Activated T-helper 17 cell treated with anti-CD3 and anti-CD28 coated beads, Interleukin-2, amount 50 U/mL, for 72 hours (primary cell): ENCODE measurements around the gene BNC2. TPM values are rescaled to one million over a fixed set of nuclear protein-coding genes. Genes with fewer than 3 reads are reported as not detected.

Experiments
- ATAC-seq: fragments of 150-1000 bp; cut with Tn5 transposase; replicated peaks from 2 replicates; pipeline ENCODE4 v1.10.0; 2021; ENCODE audit warnings: mild to moderate bottlenecking, moderate library complexity
- H3K27ac Mint-ChIP-seq: one replicate; pipeline ENCODE4 v1.8.0; 2022; ENCODE audit warnings: mixed read lengths
- H3K27me3 Mint-ChIP-seq: one replicate; pipeline ENCODE4 v1.8.0; 2022; ENCODE audit warnings: mixed read lengths
- H3K36me3 Mint-ChIP-seq: one replicate; pipeline ENCODE4 v1.8.0; 2022; ENCODE audit warnings: low read depth, mild to moderate bottlenecking, mixed read lengths
- H3K4me1 Mint-ChIP-seq: one replicate; pipeline ENCODE4 v1.8.0; 2022; ENCODE audit warnings: mixed read lengths
- H3K4me3 Mint-ChIP-seq: one replicate; pipeline ENCODE4 v1.8.0; 2022; ENCODE audit warnings: mild to moderate bottlenecking, mixed read lengths
- H3K9me3 Mint-ChIP-seq: one replicate; pipeline ENCODE4 v1.8.0; 2022; ENCODE audit warnings: mixed read lengths
- total RNA-seq, 2 donors: library from RNA; stranded (reverse); gene quantifications; one replicate each; pipeline ENCODE4 v1.2.3, GENCODE V29; 2022

The BNC2 gene
- total RNA-seq, 2 donors from 2014 or later, result not detected

DNA sequence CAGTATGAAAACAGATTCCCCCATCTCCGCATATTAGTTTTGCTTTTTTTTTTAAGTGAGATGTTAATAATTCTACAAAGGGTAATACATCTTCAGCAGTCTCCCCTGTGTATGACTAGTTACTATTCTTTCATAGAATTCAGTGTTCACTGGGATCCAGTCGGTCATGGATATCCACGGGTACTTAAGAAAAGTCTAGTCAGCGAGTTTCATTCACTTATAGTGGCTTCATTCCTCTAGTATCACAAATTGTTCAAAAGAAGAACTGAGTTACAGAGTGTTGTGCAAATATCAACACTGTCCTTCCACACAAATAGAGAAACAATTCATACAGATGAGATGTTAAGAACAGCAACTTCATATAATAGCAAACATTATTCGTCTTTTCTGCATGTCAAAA is 35.7 kb downstream of the BNC2 start:
- no peak overlapping the region for H3K27ac Mint-ChIP-seq
- H3K27me3 Mint-ChIP-seq, result peaks cover 3% of the 10 kb centered on the region
- H3K4me3 Mint-ChIP-seq, result no peak overlapping the region
- peaks cover 12% of the 10 kb centered on the region for H3K9me3 Mint-ChIP-seq
- H3K36me3 Mint-ChIP-seq, result no peaks in the 10 kb centered on the region
- no peaks in the 10 kb centered on the region for H3K4me1 Mint-ChIP-seq
- ATAC-seq, result no peak

DNA sequence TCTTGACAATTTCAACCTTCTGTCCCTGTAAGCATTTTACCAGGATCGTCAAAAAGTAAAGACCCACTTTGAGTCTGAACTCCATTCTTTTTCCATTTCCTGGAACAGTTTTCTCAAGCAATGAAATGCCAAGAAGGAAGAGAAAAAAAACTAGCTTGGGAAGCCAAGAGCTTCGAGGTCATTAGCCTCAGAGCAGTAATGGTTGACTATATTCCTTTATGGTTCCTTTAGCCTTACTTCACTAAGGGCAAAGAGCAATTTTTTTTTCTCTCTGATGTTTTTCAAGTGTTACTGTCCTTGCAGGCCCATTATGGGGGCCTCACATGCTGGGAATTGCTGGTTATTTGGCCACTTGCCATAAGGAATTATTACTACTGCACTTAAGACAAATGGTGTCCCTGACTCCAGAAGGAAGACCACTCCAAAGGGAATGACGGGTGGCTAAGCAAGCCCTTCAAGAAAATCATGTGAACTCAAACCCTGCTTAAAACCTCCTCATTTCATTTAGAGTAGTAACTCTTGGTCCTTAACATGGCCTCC is 37.1 kb downstream of the BNC2 start:
- Mint-ChIP-seq H3K4me3 (no peak overlapping the region), H3K27ac (no peak overlapping the region), H3K9me3 (peaks cover 12% of the 10 kb centered on the region), H3K27me3 (peaks cover 7% of the 10 kb centered on the region), H3K36me3 (no peaks in the 10 kb centered on the region), H3K4me1 (no peaks in the 10 kb centered on the region)
- no peak for ATAC-seq

DNA sequence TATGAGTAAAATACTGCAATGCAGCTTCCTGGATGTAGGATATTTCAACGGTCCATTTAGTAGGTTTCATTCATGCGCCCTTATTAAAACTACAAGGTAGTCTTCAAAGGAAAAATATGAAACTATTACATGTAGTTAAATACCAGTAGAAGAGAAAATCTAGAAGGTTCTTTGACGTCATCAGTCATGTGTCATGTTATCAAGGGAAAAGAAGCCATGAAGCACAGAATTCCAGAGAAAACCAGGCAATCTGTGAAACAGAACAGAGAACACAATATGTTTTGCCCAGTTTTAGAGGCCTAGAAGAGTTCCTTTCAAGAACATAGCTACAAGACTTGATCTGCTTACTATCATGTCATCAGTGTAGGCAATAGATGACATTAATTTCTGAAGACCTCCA is 38.4 kb downstream of the BNC2 start:
- Mint-ChIP-seq H3K4me1 (no peaks in the 10 kb centered on the region), H3K4me3 (no peak overlapping the region), H3K27me3 (peaks cover 7% of the 10 kb centered on the region), H3K27ac (no peak overlapping the region), H3K36me3 (no peaks in the 10 kb centered on the region), H3K9me3 (peaks cover 12% of the 10 kb centered on the region)
- no peak for ATAC-seq

DNA sequence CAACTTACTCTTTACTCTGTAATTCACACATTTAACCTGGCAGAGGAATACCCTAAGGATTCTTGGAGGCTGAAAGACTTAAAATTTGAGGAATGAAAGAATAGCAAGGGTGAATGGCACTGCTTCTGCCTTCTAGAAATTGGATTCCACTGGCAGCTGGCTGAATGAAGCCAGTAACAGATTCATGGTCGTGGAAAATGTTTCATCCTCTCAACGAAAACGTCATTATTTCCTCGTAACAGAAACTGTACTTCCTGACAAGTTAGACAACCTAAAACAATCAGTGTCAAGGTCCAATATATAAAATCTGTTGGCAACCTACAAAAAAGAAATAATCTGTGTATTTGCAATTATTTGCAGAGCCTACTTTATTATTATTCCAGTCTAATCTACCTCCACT is 39.7 kb downstream of the BNC2 start:
- Mint-ChIP-seq H3K4me1 (no peaks in the 10 kb centered on the region), H3K27ac (no peak overlapping the region), H3K27me3 (peaks cover 7% of the 10 kb centered on the region), H3K4me3 (no peak overlapping the region), H3K36me3 (no peaks in the 10 kb centered on the region), H3K9me3 (peaks cover 12% of the 10 kb centered on the region)
- no peak for ATAC-seq

DNA sequence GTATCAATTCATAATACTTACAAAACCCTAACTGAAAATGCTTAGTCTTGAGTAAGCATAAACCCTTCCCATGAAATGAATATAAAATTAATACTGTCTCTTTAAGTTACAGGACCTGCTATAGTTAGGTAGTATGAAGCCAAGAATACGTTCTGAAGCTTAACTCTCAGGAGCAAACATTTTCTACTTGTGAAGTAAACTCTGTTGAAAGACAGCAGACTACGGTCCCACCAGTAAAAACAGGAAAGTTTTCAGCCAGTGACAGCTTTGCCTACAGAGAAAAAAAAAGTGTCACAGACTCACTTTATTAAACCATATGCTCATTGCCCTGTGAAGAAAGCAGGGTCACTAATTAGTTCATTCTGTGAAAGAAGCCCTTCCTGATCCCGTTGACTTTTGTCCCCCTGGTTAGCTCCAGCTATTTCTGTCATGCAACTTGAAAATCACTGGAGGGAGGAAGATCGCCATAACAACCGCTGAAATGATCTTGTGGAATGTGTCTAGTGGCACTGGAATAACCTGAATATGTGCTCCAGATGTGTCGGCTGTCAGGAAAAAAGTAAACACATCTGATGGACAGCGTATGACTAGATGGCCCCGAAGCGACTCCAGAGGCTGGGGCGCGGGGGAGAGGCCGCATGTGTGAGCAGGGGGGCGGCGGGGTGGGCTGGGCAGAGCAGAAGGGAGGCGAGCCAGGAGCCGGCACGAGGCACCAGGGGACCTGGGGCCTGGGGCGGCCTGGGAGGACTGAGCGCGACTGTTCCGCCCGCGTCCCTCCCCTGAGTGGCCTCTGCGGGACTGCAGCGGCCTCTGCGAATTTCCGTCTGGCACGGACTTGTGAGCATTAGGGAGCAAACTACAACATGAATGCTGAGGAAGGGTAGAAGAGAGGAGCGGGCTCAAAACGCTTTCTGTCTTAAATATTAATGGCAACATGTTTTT is 41.9 kb downstream of the BNC2 start:
- Mint-ChIP-seq H3K27ac (no peak overlapping the region), H3K4me3 (no peak overlapping the region), H3K36me3 (no peaks in the 10 kb centered on the region), H3K27me3 (peaks cover 4% of the 10 kb centered on the region), H3K4me1 (no peaks in the 10 kb centered on the region), H3K9me3 (peaks cover 8% of the 10 kb centered on the region)
- no peak for ATAC-seq

DNA sequence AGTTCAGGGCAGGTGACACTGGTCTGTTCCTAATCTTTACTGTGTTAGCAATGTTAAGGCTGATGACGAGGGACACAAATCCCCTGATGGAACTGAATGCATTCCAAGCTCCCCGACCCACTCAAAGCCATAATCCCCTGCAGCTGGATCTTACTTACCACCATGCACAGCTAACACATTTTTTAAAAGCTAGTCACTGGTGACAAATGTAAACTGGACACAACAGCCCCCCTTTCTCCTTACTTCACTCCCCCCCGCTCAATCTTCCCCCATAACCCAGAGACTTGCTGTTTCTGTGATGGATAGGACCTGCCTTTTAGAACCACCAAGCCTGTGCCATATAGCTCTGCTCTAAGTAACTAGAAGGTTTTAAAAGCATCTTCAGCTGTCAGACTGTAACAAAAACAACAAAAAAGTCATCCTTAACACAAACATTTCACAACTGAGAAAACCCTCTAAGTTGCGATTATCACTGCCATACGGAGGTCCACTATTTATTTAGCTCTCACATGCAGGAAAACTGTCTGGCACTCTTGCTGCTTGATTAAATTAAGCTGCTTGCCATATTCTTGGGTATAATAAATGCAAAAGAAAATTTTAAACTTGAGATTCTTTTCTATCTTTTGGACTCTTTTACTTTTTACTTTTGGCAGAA is 44.4 kb downstream of the BNC2 start:
- no peaks in the 10 kb centered on the region for H3K9me3 Mint-ChIP-seq

DNA sequence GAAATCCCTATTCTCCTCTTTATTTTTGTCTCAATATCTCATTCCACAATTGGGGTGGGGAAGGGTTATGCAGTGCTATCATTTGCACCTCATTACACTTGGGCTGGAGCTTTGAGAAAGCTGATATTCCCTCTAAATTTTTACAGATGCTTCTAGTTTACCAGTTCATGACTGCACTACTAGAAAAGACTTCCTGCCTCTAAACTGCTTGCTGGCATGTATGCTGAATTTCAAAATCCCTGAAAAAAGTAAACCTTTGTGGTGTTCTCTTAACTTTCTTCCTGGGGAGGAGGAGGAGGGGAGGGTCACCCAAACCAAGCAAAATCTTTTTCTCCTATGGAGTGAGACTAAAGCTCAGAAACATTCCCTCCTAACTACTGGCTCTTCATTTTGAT is 45.1 kb downstream of the BNC2 start:
- ATAC-seq, result no peak
- H3K9me3 Mint-ChIP-seq, result no peaks in the 10 kb centered on the region
- H3K27me3 Mint-ChIP-seq, result peaks cover 4% of the 10 kb centered on the region
- H3K4me3 Mint-ChIP-seq, result no peak overlapping the region
- no peaks in the 10 kb centered on the region for H3K4me1 Mint-ChIP-seq
- H3K27ac Mint-ChIP-seq, result no peak overlapping the region
- H3K36me3 Mint-ChIP-seq, result no peaks in the 10 kb centered on the region

More for the DNA sequence above, 44.4 kb downstream of the BNC2 start:
- ATAC-seq, result no peak
- no peaks in the 10 kb centered on the region for H3K36me3 Mint-ChIP-seq
- no peaks in the 10 kb centered on the region for H3K4me1 Mint-ChIP-seq
- no peak overlapping the region for H3K27ac Mint-ChIP-seq
- no peak overlapping the region for H3K4me3 Mint-ChIP-seq
- H3K27me3 Mint-ChIP-seq, result peaks cover 4% of the 10 kb centered on the region

DNA sequence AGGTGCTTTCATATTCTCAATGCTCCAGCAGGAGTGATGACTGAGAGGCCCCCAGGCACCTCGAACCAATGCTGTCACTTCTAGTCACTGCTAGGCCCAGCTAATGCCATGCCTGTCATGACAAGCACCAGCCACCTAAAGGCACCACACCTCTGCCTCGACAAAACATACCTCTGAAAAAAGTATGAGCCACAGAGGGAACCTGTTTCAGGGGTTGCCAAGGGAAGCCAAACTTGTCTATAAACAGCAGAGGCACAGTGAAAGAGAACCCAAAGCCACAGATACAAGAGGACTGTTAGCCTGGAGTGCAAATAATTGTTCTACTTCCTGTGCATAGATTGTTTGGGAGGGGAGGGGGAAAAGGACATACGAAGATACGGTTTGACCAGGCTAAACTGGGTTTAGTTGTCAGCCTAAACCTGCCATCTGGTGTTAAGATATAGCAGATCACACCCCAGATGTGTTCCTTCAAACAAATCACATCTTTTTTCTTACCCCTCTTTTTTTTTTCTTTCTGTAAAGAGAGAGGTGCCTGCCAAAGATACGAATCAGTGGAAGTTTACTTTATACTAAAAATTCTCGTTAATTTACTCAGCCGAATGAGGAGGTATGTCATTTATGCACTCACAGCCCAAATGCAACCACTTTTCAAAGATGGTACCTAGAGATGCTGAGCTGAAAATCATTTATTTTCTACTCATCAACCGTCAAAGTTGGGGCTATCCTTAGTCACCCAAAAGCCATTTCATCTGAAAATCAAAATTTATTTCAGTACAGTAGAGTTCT is 45.7 kb downstream of the BNC2 start:
- no peak for ATAC-seq
- H3K4me3 Mint-ChIP-seq, result no peak overlapping the region

DNA sequence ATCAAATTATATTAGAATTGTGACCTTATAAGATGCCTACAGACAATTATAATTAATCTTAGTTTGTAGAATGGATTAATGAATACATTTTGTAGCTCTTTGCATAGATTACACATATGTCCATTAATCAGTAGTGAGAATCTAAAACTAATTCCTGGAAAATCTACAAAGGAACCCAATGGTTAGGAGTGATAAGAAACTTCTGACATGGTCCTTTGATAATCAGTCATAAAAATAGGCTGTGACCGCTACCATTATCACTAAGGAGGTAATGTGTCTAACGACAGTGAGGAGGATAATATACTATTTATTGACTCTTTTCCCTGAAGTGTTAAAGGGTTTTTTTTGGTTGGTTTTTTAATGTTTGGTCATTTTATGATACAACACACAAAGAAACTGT is 46.6 kb downstream of the BNC2 start:
- Mint-ChIP-seq H3K36me3 (no peaks in the 10 kb centered on the region), H3K4me3 (no peak overlapping the region), H3K9me3 (no peaks in the 10 kb centered on the region), H3K27me3 (peaks cover 4% of the 10 kb centered on the region), H3K4me1 (no peaks in the 10 kb centered on the region), H3K27ac (no peak overlapping the region)
- no peak for ATAC-seq

More for the DNA sequence above, 45.7 kb downstream of the BNC2 start:
- Mint-ChIP-seq H3K27ac (no peak overlapping the region), H3K36me3 (no peaks in the 10 kb centered on the region), H3K27me3 (peaks cover 4% of the 10 kb centered on the region), H3K9me3 (no peaks in the 10 kb centered on the region), H3K4me1 (no peaks in the 10 kb centered on the region)

DNA sequence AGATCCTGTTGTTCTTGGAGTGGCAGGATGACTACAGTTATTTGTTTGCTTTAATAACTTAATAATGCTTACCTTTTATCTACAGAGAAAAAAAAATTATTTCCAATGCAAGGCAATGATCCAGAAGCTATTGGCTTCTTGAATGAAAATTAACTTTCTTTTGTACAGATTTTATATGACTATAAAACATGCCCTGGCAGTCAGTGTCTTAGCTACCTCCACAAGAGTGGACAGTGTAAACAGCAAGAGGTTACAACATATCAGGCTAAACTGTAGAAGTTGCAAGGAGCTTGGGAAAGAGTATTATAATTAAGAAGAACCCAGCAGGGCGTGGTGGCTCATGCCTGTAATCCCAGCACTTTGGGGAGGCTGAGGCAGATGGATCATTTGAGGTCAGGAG is 49.1 kb downstream of the BNC2 start:
- no peaks in the 10 kb centered on the region for H3K4me1 Mint-ChIP-seq

DNA sequence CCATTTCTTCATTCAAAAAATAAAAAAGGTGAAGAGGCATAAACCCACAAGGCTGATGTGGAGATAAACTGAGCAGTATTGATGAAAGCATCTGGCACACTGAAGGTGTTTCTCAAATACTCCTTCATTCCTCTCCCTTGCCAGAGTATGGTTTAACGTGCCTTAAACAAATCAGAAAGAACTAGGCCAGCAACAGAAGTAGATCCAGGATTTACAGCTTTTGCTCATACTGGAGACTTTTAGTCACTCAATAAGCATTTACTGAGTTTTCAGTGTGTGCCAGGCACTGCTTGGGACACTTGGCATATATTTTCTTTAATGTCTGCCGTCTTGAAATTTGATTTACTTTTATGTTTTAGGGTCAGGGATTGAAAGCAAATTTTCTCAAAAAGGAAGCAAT is 53.0 kb downstream of the BNC2 start:
- H3K4me1 Mint-ChIP-seq, result no peaks in the 10 kb centered on the region
- H3K27me3 Mint-ChIP-seq, result no peaks in the 10 kb centered on the region
- H3K27ac Mint-ChIP-seq, result no peak overlapping the region
- no peak for ATAC-seq
- no peak overlapping the region for H3K4me3 Mint-ChIP-seq
- H3K36me3 Mint-ChIP-seq, result no peaks in the 10 kb centered on the region
- no peaks in the 10 kb centered on the region for H3K9me3 Mint-ChIP-seq

More for the DNA sequence above, 49.1 kb downstream of the BNC2 start:
- no peak overlapping the region for H3K27ac Mint-ChIP-seq
- no peak overlapping the region for H3K4me3 Mint-ChIP-seq
- ATAC-seq, result no peak
- no peaks in the 10 kb centered on the region for H3K9me3 Mint-ChIP-seq
- H3K27me3 Mint-ChIP-seq, result no peaks in the 10 kb centered on the region
- H3K36me3 Mint-ChIP-seq, result no peaks in the 10 kb centered on the region

DNA sequence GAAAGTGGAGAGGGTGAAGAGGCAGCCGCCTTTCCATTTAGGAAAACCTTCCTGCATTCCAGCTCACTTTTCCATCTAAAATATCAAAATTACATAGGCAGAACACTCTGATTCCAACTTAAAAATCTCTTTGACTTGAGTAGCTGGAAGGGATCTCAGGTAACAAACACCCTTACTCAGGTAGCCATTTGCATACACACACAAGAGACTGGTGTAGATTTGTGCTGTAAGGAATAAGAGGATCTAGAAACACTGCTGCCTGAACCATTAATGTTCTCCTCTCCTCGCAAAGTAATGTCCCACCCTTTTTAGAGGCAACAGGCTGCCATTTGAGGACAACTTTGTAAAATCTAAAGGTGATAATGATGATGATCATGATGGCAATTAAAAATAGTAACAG is 53.5 kb downstream of the BNC2 start:
- no peaks in the 10 kb centered on the region for H3K36me3 Mint-ChIP-seq
- no peak overlapping the region for H3K27ac Mint-ChIP-seq
- no peak for ATAC-seq
- no peak overlapping the region for H3K4me3 Mint-ChIP-seq
- H3K27me3 Mint-ChIP-seq, result no peaks in the 10 kb centered on the region
- H3K9me3 Mint-ChIP-seq, result no peaks in the 10 kb centered on the region
- no peaks in the 10 kb centered on the region for H3K4me1 Mint-ChIP-seq

DNA sequence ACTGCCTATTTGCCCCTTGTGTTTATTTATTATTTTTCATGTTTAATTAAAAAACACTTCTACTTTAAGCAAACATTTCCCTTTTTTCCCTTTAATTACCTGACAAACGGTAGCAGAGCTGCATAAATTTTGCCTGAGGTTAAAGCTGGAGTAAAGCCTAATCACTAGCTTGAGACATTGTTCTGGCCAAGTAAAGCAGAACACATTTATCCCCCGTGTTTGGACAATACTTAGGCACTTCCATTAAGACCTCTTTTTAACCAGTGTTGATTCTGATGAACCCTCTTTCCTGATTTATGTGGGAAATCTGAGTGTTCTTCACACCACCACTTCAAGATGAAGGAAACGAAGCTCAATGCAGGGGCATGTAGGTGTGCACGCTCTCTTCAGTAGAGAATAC is 54.5 kb downstream of the BNC2 start:
- ATAC-seq, result no peak
- Mint-ChIP-seq H3K4me3 (no peak overlapping the region), H3K27me3 (no peaks in the 10 kb centered on the region)

DNA sequence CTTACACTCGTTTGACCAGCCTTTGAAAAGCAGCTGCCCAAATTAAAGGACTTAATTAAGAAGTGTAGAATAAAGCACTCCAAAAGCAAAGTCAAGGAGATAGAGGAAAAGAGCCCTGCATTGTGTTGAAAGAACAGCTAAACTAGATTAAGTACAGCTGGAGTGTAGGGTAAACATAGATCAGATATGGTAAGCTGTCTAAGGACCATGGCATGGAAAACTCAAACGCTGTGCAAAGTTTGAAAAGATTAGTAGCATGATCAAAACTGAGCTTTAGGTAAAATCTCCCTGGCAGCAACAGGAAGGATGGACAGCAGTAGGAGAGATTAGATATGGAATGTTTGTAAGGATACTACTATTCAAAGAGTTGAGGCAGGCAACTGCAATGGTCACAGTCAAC is 55.4 kb downstream of the BNC2 start:
- H3K27me3 Mint-ChIP-seq, result no peaks in the 10 kb centered on the region
- ATAC-seq, result no peak
- H3K27ac Mint-ChIP-seq, result no peak overlapping the region
- H3K36me3 Mint-ChIP-seq, result no peaks in the 10 kb centered on the region
- no peaks in the 10 kb centered on the region for H3K9me3 Mint-ChIP-seq
- H3K4me1 Mint-ChIP-seq, result no peaks in the 10 kb centered on the region
- no peak overlapping the region for H3K4me3 Mint-ChIP-seq

More for the DNA sequence above, 54.5 kb downstream of the BNC2 start:
- Mint-ChIP-seq H3K36me3 (no peaks in the 10 kb centered on the region), H3K9me3 (no peaks in the 10 kb centered on the region), H3K27ac (no peak overlapping the region), H3K4me1 (no peaks in the 10 kb centered on the region)
